ENCODE results near the gene RXRA.

Gene RXRA

DNA sequence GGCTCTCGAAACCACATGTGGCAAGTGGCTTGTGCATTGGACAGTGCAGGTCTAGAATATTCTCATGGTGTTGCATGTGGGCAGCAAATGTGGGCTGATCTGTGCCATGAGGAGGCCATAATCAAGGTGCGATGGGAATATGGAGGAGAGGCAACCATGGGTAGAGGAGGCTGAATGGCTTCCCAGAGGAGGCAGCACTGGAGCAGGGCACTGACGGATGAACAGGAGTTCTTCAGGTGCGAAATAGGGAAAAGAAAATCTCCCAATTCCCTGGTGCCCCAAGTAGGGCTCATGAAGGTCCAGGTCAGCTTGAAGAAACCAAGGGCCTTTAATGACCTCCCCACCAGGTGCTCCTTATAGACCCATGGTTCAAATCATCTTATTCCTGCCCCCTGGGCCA is 126.5 kb downstream of the RXRA start:
- H3K4me1 Mint-ChIP-seq: peaks cover 16% of the 10 kb centered on the region
- no peak overlapping the region for H3K4me3 Mint-ChIP-seq
- no peak overlapping the region for H3K27ac Mint-ChIP-seq (ENCODE audit: low read depth)
- DNase-seq (ENCODE audit: low spot score in 2 of 2): no peak
- no peaks in the 10 kb centered on the region for H3K9me3 Mint-ChIP-seq
- H3K27me3 Mint-ChIP-seq: no peaks in the 10 kb centered on the region
- no peak for ATAC-seq (replicated peaks; ENCODE audit: extremely low read depth, poor library complexity, severe bottlenecking)
- peaks cover 8% of the 10 kb centered on the region for H3K36me3 Mint-ChIP-seq (ENCODE audit: insufficient read depth)

DNA sequence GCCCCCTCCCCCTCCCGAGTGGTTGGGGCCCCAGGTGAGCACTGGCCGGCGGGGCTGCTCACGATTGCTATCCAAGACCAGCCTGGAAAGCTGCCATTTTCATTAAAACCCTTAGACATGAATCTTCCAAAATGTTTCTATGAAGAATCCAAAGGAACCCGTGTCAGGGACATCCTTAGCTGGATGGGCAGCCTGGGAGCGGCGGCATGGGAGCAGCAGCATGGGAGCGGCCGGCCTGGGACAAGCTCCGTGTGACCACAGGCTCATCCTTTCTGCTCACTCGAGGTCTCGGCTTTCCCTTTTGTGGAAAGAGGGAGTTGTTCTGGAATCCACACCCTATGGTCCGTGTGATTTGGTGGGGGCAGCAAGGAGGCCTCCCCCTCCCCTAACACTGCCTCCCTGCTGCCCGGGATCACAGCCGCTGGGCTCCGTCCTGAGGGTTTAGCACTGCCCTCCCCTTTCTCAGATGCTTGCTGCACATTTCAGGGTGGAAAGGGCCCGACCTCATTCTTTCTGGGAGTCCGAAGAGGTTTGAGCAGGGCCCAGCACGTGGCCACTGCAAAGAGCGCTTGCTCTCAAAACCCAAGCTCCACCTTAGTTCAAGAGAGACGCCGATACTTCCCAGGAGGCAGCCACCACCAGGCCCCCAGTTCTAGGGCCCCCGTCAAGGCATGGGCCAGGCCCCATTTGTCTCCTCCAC is 127.7 kb downstream of the RXRA start:
- no peak for DNase-seq (ENCODE audit: low spot score in 2 of 2)
- Mint-ChIP-seq H3K9me3 (no peaks in the 10 kb centered on the region), H3K27ac (ENCODE audit: low read depth) (no peak overlapping the region), H3K4me3 (no peak overlapping the region), H3K4me1 (peaks cover 16% of the 10 kb centered on the region), H3K36me3 (ENCODE audit: insufficient read depth) (peaks cover 7% of the 10 kb centered on the region), H3K27me3 (no peaks in the 10 kb centered on the region)
- ATAC-seq (replicated peaks; ENCODE audit: extremely low read depth, poor library complexity, severe bottlenecking): no peak

DNA sequence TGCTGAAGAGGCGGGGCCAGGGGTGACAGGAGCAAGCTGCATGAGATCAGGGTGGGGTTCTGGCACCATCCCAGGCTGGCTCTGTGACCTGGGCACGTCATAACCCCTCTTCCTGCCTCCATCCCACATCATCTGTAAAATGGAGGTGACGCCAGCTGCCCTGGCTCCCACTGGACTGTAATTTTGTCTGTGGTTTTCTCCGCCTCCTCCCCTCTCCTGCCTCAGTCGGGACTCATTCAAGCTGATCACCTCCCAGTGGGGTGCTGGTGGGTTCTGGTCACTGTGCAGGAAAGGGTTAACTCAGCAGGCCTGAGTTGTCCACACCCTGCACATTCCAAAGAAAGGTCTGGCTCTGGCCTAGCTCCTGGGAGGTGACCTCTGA is 128.2 kb downstream of the RXRA start:
- no peak overlapping the region for H3K27ac Mint-ChIP-seq (ENCODE audit: low read depth)
- peak overlapping the region; percentile 80 for H3K4me3 Mint-ChIP-seq
- no peak for DNase-seq (ENCODE audit: low spot score in 2 of 2)
- H3K36me3 Mint-ChIP-seq (ENCODE audit: insufficient read depth): peaks cover 7% of the 10 kb centered on the region
- H3K9me3 Mint-ChIP-seq: no peaks in the 10 kb centered on the region
- no peak for ATAC-seq (replicated peaks; ENCODE audit: extremely low read depth, poor library complexity, severe bottlenecking)
- no peaks in the 10 kb centered on the region for H3K27me3 Mint-ChIP-seq
- H3K4me1 Mint-ChIP-seq: peaks cover 16% of the 10 kb centered on the region

DNA sequence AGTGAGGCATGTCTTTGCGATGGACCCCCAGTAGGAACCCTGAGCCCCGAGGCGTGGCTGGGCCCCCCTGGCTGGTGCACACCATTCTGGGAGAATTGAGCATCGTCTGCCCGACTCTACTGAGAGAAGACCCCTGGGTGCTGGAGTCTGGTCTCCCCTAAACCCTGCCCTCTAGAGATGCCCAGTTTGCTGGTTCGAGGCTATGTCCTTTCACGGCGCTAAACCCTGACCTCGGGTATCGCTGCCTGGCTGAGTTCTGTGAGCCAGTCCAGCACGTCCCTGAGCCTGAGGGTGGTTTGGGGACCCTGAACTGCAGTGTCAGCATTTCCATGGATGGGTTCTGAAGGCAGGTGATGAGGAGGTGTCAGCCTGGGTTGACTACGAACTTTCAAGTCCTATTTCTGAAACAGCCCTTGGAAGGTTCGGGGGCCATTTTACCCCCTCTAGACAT is 128.8 kb downstream of the RXRA start:
- DNase-seq (ENCODE audit: low spot score in 2 of 2) (no peak), ATAC-seq (replicated peaks; ENCODE audit: extremely low read depth, poor library complexity, severe bottlenecking) (no peak)
- no peaks in the 10 kb centered on the region for H3K27me3 Mint-ChIP-seq
- H3K27ac Mint-ChIP-seq (ENCODE audit: low read depth): no peak overlapping the region
- peaks cover 7% of the 10 kb centered on the region for H3K36me3 Mint-ChIP-seq (ENCODE audit: insufficient read depth)
- H3K9me3 Mint-ChIP-seq: no peaks in the 10 kb centered on the region
- H3K4me1 Mint-ChIP-seq: peaks cover 16% of the 10 kb centered on the region
- H3K4me3 Mint-ChIP-seq: peak overlapping the region; percentile 80

DNA sequence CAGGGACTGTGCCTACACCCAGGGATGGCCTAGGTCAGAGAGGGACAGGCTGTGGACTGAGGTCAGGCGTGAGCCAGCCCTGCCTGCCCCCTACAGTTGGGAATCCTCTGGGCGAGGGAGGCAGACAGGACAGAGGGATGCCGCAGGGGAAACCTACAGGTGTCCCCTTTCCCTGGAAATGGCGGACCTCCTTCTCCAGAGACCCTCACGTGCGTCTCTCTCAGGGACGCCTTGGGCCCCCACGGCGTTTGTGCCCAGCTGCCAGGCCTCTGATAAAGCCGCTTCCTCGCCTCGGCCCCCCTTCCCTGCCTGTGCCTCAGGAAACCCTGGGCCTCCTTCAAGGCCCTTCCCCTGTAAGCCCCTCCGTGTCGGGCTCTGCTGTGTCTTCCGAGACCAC is 129.3 kb downstream of the RXRA start:
- Mint-ChIP-seq H3K36me3 (ENCODE audit: insufficient read depth) (peaks cover 5% of the 10 kb centered on the region), H3K9me3 (no peaks in the 10 kb centered on the region), H3K4me1 (peaks cover 16% of the 10 kb centered on the region), H3K4me3 (peak overlapping the region; percentile 80), H3K27ac (ENCODE audit: low read depth) (peak overlapping the region; percentile 87), H3K27me3 (no peaks in the 10 kb centered on the region)
- ATAC-seq (replicated peaks; ENCODE audit: extremely low read depth, poor library complexity, severe bottlenecking) (no peak), DNase-seq (ENCODE audit: low spot score in 2 of 2) (no peak)

DNA sequence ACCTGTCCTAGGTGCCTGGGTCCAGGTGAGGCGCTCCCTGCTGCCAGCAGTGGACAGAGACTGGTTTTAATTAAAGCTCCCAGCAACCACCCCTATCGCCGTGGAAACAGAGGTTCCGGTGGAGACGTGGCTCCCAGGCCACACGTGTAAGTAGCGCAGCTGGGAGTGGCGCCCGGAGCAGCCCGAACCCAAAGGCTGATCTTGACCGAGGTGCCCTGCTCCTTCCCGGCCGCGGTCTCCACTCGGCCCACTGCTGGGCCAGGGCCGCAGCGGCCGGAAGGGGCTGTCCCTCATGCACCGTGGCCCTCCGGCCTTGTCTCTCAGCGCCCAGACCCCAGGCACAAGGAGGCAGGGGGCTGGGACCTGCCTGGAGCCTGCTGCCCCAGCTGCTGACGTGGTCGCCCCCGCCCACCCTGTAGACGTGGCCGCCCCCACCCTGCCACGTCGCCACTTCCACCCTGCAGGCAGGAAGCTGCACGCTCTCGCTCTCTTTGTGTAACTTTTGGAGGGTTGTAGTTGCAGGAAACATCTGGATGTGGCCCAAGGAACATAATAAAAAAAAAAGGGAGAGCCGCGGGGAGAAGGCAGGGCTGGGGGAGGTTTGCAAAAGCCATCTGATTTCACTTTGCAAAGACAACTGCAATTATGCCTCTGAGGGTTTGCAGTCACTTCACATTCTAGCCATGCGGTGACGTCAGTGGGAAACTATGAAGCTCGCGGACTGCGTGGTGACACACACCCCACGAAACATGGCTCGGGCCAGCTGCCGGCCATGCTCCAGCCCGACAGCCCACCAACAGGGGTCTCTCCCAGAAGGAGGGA is 129.9 kb downstream of the RXRA start:
- Mint-ChIP-seq H3K4me1 (peaks cover 16% of the 10 kb centered on the region), H3K27ac (ENCODE audit: low read depth) (peak overlapping the region; percentile 87), H3K27me3 (no peaks in the 10 kb centered on the region), H3K9me3 (no peaks in the 10 kb centered on the region), H3K36me3 (ENCODE audit: insufficient read depth) (peaks cover 5% of the 10 kb centered on the region), H3K4me3 (peak overlapping the region; percentile 80)
- ATAC-seq (replicated peaks; ENCODE audit: extremely low read depth, poor library complexity, severe bottlenecking): peak; percentile 90
- DNase-seq (ENCODE audit: low spot score in 2 of 2): peak; percentile 42 to 62

DNA sequence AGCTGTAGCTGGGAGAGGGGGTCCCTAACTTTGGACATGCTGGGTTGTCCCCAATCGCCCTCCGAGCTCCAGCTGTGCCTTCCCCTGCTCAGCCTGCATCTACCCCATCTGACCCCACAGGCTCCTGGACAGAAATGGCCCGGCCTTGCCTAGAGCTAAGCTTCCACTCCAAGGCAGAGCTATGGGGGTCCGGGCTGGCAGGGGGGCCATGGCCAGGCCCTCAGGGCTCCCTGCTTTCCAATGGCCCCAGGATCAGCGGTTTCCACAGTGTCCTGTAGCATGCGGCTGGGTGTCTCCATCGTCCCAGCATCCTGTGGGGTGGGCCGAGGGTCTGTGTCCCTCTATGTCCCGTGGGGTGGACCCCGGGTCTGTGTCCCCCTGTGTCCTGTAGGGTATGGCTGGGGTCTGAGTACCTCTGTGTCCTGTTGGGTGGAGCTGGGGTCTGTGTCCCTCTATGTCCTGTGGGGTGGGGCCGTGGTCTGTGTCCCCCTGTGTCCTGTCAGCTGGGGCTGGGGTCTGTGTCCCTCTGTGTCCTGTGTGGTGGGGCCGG is 130.6 kb downstream of the RXRA start:
- Mint-ChIP-seq H3K27ac (ENCODE audit: low read depth) (peak overlapping the region; percentile 87), H3K4me3 (peak overlapping the region; percentile 80), H3K27me3 (peaks cover 1% of the 10 kb centered on the region), H3K4me1 (peaks cover 16% of the 10 kb centered on the region), H3K36me3 (ENCODE audit: insufficient read depth) (peaks cover 5% of the 10 kb centered on the region), H3K9me3 (no peaks in the 10 kb centered on the region)
- no peak for DNase-seq (ENCODE audit: low spot score in 2 of 2)
- ATAC-seq (replicated peaks; ENCODE audit: extremely low read depth, poor library complexity, severe bottlenecking): no peak

DNA sequence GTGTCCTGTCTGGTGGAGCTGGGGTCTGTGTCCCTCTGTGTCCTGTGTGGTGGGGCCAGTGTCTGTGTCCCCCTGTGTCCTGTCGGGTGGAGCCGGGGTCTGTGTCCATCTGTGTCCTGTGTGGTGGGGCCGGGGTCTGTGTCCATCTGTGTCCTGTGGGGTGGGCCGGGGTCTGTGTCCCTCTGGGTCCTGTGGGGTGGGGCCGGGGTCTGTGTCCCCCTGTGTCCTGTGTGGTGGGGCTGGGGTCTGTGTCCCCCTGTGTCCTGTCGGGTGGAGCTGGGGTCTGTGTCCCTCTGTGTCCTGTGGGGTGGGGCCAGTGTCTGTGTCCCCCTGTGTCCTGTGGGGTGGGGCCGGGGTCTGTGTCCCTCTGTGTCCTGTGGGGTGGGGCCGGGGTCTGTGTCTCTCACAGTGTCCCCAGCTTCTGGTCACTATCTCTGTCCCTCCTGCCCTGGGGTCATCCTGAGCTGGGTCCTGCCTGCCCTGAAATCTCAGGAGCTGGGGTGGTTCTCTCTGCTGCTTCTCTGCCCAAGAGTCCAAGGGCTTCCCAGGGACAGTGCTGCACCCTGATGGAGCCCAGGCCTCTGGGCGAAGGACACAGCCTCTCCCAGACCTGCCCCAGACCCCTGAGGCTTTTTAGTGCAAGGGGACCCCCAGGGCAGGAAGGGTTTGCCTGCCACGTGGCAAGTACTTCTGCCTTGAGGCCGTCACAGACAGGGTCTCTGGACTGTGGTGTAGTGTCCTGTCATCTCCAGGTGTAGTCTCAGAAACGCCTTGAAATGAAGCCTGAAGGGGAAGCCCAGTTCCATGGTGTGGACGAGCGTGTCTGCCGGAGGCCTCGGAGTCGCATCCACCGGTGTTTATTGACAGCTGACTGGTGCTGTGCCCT is 131.3 kb downstream of the RXRA start:
- Mint-ChIP-seq H3K27me3 (peaks cover 8% of the 10 kb centered on the region), H3K27ac (ENCODE audit: low read depth) (peak overlapping the region; percentile 87), H3K4me3 (peak overlapping the region; percentile 80), H3K36me3 (ENCODE audit: insufficient read depth) (peaks cover 5% of the 10 kb centered on the region), H3K9me3 (no peaks in the 10 kb centered on the region), H3K4me1 (peaks cover 16% of the 10 kb centered on the region)
- ATAC-seq (replicated peaks; ENCODE audit: extremely low read depth, poor library complexity, severe bottlenecking): no peak
- DNase-seq (ENCODE audit: low spot score in 2 of 2): no peak

DNA sequence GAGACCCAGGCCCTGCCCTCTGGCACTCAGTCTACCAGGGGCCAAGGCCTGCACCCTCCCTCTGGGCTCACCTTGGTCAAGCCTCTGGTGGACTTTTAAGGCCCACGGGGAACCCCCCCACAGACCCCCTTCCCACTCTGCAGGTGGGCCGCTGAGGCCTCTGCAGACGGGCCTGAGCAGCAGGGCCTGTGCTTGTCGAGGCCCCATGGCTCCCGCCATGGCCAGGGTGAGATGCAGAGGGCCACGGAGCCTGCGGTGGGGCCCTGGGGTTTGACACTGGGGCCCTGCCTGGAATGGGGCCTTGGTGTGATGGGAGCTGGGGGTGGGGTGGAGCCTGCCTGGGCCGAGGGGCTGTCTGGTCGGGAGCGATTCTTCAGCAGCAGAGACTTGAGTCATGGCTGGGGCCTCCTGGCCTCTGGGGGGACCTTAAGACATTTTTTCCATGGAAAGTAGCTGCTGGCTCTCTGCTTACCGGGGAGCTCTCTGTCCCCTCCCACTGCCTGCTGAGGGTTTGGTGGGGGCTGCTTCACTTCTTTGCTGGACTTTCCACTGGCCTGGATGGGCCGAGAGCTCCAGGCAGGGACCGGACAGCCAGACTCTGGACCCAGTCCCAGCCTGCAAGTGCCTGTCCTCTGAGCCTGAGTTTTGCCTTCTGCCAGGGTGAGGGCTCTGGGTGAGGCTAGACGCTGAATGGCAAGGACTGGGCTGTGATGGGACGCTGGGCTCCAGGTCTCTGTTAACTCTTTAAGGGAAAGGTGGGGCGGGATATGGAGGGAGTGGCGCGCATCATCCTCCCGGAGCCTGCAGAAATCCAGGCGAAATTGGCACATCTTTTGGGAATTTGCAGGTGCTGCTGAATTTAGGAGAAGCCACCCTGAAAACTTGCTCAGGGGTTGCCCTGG is 132.2 kb downstream of the RXRA start:
- Mint-ChIP-seq H3K4me3 (no peak overlapping the region), H3K27ac (ENCODE audit: low read depth) (peak overlapping the region; percentile 87), H3K27me3 (peaks cover 11% of the 10 kb centered on the region), H3K9me3 (no peaks in the 10 kb centered on the region), H3K4me1 (peaks cover 16% of the 10 kb centered on the region), H3K36me3 (ENCODE audit: insufficient read depth) (peaks cover 5% of the 10 kb centered on the region)
- DNase-seq (ENCODE audit: low spot score in 2 of 2) (no peak), ATAC-seq (replicated peaks; ENCODE audit: extremely low read depth, poor library complexity, severe bottlenecking) (no peak)

DNA sequence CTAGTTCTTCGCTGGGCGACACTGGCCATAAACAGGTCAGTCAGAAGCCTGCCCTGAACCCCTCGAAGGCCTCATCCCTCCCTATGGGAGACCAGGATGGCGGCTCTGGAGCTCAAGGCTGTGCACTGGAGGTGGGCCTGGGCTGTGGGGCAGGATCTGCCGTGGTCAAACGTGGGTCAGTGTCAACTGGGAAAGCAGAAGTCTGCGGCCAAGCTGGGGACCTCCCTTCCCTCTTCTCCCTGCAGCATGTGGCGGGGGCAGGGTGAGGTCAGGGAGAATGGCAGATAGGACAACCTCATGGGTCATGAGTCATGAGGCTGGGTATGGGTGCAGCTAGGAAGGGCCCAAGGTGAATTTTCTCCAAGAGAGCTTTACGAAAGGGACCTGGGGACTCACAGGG is 132.9 kb downstream of the RXRA start:
- Mint-ChIP-seq H3K36me3 (ENCODE audit: insufficient read depth) (peaks cover 5% of the 10 kb centered on the region), H3K9me3 (no peaks in the 10 kb centered on the region), H3K4me3 (no peak overlapping the region), H3K27ac (ENCODE audit: low read depth) (no peak overlapping the region), H3K27me3 (peaks cover 11% of the 10 kb centered on the region), H3K4me1 (peaks cover 16% of the 10 kb centered on the region)
- ATAC-seq (replicated peaks; ENCODE audit: extremely low read depth, poor library complexity, severe bottlenecking) (no peak), DNase-seq (ENCODE audit: low spot score in 2 of 2) (no peak)

DNA sequence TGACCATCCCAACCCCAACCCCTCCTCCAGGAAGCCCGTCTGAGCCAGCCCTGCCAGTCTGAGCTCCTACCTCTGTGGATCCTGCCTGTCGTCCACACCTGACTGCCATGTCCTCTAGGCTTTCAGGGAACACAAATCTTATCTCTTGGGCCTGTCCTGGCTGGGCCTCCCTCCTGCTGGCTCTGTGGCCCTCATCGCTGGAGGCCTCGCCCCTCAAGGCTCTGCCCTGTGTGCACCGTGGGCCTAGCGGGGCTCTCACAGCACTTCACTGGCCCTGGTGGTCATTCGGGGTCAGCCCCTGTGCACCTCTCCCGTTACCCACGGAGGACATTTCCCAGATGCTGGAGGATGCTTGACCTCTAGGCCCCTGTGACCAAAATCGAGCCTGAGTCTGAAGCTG is 133.3 kb downstream of the RXRA start:
- ATAC-seq (replicated peaks; ENCODE audit: extremely low read depth, poor library complexity, severe bottlenecking) (no peak), DNase-seq (ENCODE audit: low spot score in 2 of 2) (no peak)
- H3K9me3 Mint-ChIP-seq: no peaks in the 10 kb centered on the region
- H3K4me1 Mint-ChIP-seq: peaks cover 15% of the 10 kb centered on the region
- H3K27ac Mint-ChIP-seq (ENCODE audit: low read depth): no peak overlapping the region
- peaks cover 5% of the 10 kb centered on the region for H3K36me3 Mint-ChIP-seq (ENCODE audit: insufficient read depth)
- peaks cover 11% of the 10 kb centered on the region for H3K27me3 Mint-ChIP-seq
- H3K4me3 Mint-ChIP-seq: no peak overlapping the region
